ENCODE data around the gene ALDOC. TPM values are rescaled to one million over a fixed set of nuclear protein-coding genes. Genes with fewer than 3 reads are reported as not detected.

The ALDOC gene
- total RNA-seq, 1 experiment from 2014 or later, result 53.2 TPM

DNA sequence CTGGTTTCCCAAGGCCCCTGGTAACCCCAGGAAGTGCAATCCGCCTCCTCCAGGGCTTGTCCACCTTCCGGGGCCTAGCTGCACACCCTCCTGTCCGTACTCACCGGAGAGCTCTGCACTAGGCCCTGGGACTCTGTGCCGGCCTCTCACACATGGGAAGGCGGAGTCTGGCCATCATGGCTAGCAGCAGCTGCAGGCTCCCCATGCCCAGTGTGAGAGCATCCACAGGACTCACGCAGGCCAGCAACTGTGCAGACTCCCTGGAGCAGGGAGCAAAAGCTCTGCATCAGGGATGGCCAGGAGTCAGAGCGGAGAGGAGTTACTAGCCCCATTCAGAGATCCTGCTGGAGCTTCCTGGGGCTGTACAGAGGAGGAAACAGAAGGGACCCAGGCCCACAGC lies 50.3 kb downstream of the ALDOC start:
- H3K4ac ChIP-seq (ENCODE audit: low read depth, low read length), result no peak overlapping the region
- no peak overlapping the region for H2BK120ac ChIP-seq (ENCODE audit: low read depth, low read length, poor library complexity, severe bottlenecking)
- no peaks in the 10 kb centered on the region for H4K20me1 ChIP-seq (ENCODE audit: control insufficient read depth, insufficient read depth, insufficient read length)
- Mint-ChIP-seq H3K36me3 (ENCODE audit: insufficient read depth in 1 of 3, low read depth in 3 of 3) (no peaks in the 10 kb centered on the region), H3K4me1 (peaks cover 2 to 22% of the 10 kb centered on the region in 2 experiments; a peak in 3 of 4 replicates), H3K27ac (no peak overlapping the region), H3K27me3 (ENCODE audit: low read depth) (peaks cover 9% of the 10 kb centered on the region), H3K4me3 (no peak overlapping the region), H3K9me3 (no peaks in the 10 kb centered on the region)
- DNase-seq, result no peak
- no peak overlapping the region for H4K8ac ChIP-seq (replicated peaks; ENCODE audit: insufficient read length, low read depth, low read length)
- H3K4me1 ChIP-seq (ENCODE audit: insufficient read depth, low read length), result no peaks in the 10 kb centered on the region
- no peak overlapping the region for H2BK12ac ChIP-seq (ENCODE audit: insufficient read length, low read depth, low read length)
- no peaks in the 10 kb centered on the region for H3K79me1 ChIP-seq (ENCODE audit: insufficient read depth, low read depth, low read length, poor library complexity, severe bottlenecking)
- TF ChIP-seq, protein P1, sequence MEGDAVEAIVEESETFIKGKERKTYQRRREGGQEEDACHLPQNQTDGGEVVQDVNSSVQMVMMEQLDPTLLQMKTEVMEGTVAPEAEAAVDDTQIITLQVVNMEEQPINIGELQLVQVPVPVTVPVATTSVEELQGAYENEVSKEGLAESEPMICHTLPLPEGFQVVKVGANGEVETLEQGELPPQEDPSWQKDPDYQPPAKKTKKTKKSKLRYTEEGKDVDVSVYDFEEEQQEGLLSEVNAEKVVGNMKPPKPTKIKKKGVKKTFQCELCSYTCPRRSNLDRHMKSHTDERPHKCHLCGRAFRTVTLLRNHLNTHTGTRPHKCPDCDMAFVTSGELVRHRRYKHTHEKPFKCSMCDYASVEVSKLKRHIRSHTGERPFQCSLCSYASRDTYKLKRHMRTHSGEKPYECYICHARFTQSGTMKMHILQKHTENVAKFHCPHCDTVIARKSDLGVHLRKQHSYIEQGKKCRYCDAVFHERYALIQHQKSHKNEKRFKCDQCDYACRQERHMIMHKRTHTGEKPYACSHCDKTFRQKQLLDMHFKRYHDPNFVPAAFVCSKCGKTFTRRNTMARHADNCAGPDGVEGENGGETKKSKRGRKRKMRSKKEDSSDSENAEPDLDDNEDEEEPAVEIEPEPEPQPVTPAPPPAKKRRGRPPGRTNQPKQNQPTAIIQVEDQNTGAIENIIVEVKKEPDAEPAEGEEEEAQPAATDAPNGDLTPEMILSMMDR (conservative IDR thresholded peaks at IDR 0.05), result no peak
- H2BK20ac ChIP-seq (ENCODE audit: low read depth, low read length, poor library complexity, severe bottlenecking), result no peak overlapping the region
- H3K9me3 ChIP-seq (ENCODE audit: control insufficient read depth, low read depth, low read length), result no peaks in the 10 kb centered on the region
- H4K5ac ChIP-seq (ENCODE audit: insufficient read length, low read depth, low read length), result no peak overlapping the region
- H3K56ac ChIP-seq (ENCODE audit: insufficient read length, low read depth, low read length), result no peak overlapping the region
- H3K23me2 ChIP-seq (ENCODE audit: insufficient read length, low read depth, low read length, poor library complexity, severe bottlenecking), result no peaks in the 10 kb centered on the region
- no peak overlapping the region for H2BK15ac ChIP-seq (ENCODE audit: low read depth, low read length)
- no peak overlapping the region for H2AFZ ChIP-seq (ENCODE audit: low read length)
- no peaks in the 10 kb centered on the region for H3K79me2 ChIP-seq (ENCODE audit: insufficient read depth, low read length)
- H3K27me3 ChIP-seq (ENCODE audit: insufficient read depth, low read length), result no peaks in the 10 kb centered on the region
- H3T11ph ChIP-seq (ENCODE audit: low read length), result no peak overlapping the region
- H3K4me2 ChIP-seq (ENCODE audit: insufficient read depth, insufficient read length, low read length), result no peak overlapping the region
- no peak overlapping the region for H3K27ac ChIP-seq (ENCODE audit: insufficient read length, low read depth, low read length)
- H3K9ac ChIP-seq (ENCODE audit: extremely low read depth, insufficient read length, low read length), result no peak overlapping the region
- H3K18ac ChIP-seq (ENCODE audit: insufficient read length, low read depth, low read length), result no peak overlapping the region
- H4K91ac ChIP-seq (ENCODE audit: insufficient read length, low read depth, low read length), result no peak overlapping the region
- H3K23ac ChIP-seq (ENCODE audit: insufficient read length, low read depth, low read length), result no peak overlapping the region
- H3K14ac ChIP-seq (ENCODE audit: insufficient read depth, low read length), result no peak overlapping the region
- WGBS (ENCODE audit: extremely low coverage, insufficient read length, low lambda C conversion rate), result no CpG with 5 or more reads among the region's 8 CpGs
- no peak overlapping the region for H2AK5ac ChIP-seq (ENCODE audit: insufficient read length, low read length)
- no peak overlapping the region for H2BK5ac ChIP-seq (ENCODE audit: insufficient read length, low read length)

Measured in H9 (cell line).